ENCODE results near the gene SLC22A23.

Gene SLC22A23

DNA sequence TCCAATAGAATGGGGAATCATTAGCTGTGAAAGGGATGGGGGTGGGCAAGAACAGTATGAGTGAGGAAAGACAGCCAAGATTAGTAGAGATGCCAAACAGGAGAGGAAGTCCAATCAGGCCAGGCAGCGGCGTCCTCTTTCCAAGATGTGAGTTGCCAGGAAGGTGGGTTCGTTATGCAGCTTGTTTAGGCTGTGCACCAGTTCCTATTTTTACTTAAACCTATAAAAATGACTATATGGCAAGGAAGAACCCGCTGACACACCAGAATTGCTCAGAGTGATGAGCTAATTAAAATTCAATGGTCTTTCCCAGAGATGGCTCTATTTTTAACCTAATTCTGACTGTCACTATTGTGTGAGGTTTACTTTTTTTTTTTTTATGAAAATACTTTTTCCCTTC is 88.2 kb downstream of the SLC22A23 start:
- no peak for DNase-seq

- DNase-seq = no peak
Measured at GRCh38 chr6:3367630-3368029, 89.2 kb downstream of the SLC22A23 start.

DNA sequence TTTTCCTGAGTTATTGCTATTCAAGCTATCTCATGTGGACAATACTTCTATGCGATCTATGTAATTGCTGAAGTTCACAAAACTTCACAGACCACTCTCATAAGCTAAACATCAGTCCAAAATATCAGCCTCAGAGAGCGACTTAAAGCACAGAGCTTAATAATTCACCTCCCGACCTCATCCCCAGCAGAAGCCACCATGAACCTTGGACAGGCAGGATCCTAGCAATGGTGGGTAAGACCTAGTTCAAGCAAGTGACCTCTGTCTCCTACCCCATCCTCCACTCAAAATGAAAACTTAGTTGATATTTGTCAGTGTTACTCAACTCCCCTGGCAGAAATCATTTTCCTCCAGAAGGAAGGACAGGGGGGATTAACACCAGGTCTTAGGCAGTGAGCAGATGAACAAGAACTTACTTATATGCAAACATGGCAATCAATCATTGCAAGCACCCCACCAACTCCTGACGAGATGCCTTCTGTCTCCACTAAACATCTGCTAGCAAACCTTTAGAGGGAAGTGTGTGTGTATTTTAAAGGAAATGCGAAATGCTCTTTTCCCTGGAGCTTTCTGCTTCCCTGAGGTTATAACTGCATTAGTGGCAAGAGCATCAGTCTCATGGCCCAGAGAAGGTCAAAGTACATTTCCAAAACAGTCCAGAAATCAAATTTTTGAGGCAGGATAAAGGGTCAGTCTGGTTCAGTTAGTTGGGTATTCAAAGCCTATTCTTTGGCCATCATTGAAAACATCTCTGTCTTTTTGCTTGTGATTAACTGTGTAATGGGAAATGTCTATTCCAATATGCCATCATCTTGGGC is 90.0 kb downstream of the SLC22A23 start:
- DNase-seq = no peak

- DNase-seq = no peak
Measured at GRCh38 chr6:3364391-3364790, 92.5 kb downstream of the SLC22A23 start.

- no peak for DNase-seq
Measured at GRCh38 chr6:3363296-3364025, 93.4 kb downstream of the SLC22A23 start.

DNA sequence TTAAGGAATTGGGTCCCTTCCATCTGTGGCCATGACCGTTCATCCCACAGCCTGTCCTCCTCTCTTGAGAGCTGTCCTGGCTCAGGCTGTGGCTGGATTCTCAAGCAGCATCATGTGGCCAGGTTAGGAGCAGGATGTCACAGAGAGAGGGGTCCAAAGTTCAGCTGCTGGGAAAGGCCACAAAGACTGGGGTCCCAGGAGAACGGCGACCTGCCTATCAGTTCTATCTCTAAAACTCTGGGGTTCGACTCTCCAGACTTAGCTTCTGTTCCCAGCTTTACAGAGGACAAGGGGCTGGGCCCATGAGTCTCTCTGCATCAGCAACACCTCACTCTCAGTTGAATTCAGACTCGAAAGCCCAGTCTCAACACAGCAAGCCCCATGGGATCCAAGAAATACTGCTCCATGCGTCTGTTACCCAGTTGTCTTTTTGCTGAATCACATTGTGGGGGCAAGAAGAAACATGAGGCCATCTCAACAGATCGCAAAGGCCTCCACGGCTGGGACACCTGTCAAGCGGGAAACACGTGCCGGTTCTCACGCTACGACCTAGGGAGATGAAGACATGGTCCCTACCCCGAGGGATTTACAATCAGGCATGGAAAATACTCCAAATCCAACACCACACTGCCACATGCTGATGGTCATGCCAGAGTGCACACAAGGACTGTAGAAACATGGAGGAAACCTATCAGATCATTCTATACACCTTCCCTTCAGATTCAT is 95.4 kb downstream of the SLC22A23 start:
- no peak for DNase-seq

GRCh38 chr6:3360727-3361045 is 96.2 kb downstream of the SLC22A23 start:
- DNase-seq = no peak

GRCh38 chr6:3359973-3360726 is 96.7 kb downstream of the SLC22A23 start:
- no peak for DNase-seq

DNA sequence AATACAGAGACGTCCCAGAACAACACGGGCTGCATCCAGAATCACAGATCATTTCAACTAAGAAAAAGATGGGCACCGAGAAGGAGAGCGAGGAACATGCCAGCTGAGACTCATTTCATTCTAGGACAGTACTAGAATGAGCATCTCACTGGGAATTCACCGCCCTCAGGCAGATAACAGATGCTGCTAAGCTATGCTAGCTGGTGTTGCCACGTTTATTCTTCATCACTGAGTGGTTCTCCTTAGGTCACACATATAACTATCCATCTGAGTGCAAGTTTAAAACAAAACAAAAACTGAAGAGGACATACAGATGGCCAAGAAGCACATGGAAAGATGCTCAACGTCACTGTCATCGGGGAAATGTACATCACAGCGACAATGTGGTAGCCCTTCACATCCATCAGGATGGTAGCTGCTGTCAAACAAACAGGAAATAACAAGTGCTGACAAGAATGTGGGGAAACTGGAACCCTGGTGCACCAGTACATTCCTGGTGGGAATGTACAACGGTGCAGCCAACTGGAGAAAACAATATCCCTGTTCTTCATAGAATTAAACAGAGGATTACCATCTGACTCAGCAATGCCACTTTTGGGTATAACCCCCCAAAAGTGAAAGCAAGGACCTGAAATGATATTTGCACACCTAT is 97.6 kb downstream of the SLC22A23 start:
- DNase-seq = no peak

DNA sequence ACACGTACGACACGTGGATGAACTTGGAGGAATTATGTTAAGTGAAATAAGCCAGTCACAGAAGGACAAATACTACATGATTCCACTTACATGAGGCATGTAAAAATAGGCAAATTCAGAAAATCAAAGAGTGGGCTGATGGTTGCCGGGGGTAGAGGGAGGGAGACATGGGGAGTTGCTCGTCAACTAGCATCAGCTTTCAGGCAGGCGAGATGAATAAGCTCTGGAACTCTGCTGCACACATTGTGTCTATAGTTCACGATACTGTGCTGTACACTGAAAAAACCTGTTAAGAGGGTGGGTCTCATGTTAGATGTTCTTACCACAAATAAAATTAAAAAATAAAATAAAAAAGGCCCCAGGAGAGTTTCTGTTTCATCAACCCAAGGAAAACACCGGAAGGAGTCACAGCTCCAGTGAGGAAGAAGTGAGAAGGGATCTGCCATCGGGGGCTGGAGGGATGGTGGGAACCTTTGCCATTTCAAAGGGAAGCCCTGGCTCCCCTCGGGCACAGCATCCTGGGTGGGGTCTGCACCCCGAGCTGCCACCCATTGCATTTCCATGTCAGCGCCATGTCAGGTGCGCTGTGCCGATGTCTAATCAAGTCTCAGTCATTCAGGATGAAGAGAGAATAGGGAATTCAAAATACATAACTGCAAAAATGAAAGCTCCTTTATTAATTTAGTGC is 98.3 kb downstream of the SLC22A23 start:
- DNase-seq = no peak

DNA sequence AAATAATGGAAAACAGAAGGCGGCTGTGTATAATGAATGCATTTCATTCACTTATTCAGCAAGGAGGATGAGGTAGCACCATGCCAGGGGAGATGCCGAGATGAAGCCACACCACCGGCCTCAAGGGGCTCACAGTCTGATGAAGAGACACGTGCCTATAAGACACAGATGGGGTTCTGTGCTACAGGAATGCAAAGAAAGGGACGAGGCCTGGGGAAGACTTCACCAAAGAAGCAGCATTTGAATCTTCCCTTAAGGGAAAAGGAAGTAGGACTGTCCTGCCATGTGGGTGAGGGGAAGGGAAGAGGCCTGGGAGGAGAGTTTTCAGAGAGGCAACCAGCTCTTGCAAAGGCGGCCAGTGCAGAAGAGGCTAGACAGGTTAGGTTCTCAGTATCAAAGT is 99.2 kb downstream of the SLC22A23 start:
- no peak for DNase-seq

GRCh38 chr6:3356824-3357420 is 99.9 kb downstream of the SLC22A23 start:
- DNase-seq = no peak

GRCh38 chr6:3356056-3356823 is 100.6 kb downstream of the SLC22A23 start:
- DNase-seq = peak; percentile 52

DNA sequence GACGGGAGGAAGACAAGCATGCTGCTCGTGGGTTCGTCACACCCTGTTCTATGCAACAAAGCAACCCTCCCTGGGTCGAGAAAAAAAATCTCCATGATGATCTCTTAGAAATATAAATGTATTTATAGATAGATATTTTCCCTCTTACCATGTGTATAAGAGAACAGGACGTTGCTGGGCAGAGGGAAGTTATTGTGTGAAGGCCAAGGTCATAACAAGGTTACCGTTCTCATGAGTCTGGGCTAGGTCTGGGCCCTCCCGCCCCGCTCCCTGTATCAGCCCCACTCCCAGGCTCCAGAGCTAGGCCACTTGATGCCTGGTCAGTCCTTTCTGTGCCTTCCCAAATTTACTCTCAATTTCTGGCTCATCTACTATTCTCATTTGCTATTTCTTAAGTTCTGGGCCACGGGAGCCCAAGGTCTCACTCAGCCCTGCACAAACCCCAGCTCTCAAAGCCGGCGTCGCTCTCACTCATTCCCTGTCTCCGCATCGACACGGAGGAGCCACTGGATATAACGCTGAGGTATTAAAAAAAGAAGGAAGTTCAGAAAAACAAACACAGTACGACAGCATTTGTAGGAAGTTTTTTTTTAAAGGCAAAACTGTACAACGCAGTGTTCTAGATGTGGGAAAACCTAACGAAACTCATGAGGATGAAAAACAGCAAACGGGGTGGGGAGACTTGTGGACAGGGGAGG is 101.3 kb downstream of the SLC22A23 start:
- DNase-seq = no peak

DNA sequence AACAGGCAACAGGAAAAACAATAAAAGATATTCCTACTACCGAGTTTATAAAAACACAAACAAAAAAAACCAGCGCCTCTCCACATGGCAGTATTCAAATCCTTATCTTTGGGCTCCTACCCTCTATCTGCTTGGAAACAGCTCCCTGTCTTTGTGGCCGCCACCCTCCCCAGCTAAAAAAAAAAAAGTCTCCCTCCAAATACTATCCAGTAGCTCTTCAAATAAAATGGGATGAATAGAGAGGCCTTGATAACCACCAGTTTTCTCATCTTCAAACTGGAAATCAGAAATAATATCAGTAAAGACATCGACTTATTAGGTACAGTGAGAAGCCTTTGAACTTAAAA is 101.9 kb downstream of the SLC22A23 start:
- no peak for DNase-seq

DNA sequence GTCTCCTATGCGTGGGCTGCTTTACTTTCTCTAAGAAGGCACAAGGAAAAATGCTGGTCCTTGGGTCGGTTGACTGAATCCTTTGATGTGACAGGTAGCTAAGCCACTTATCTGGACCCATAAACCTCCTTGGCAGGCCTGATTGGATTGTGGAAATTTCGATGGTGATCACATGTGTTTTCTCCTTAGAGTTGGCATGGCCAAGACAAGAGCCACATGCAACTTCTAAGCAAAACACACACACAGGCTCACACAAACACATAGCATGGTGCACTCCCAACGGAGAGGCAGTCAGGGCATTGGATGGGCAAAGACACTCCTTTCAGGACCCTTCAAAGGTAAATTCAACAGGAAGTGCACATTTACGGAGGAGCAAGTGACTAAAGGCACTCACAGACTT is 102.9 kb downstream of the SLC22A23 start:
- DNase-seq = no peak

- DNase-seq = no peak
Measured at GRCh38 chr6:3353213-3353903, 103.5 kb downstream of the SLC22A23 start.

GRCh38 chr6:3352678-3353077 is 104.2 kb downstream of the SLC22A23 start:
- no peak for DNase-seq

DNA sequence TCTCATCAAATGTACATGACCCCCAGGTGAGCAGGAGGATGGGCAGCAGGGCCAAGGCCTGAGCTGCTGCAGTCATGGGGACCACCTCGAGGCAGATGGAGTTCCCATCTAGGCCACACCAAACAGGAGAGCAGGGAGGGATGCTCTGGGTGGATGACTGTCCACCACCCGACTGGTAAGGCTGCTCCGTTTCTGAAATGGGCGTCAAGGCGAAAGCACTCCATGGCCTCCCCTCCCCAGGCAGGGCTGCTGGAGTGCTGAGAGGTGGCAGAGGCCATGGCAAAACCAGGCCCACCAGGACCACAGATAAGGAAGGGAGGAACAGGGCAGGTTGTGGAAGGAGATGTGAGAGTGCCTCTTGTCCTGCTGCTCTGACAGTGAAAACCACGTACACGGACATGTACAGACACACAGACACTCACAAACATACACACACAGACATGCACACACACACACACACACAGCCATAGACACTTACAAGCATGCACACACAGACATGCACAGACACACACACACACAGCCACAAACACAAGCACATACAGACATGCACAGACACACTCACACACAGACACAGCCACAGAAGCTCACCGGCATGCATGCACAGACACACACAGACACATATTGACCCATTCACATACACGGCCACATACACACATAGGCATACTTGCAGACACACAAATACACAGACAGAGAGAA is 104.9 kb downstream of the SLC22A23 start:
- DNase-seq = no peak
